ENCODE measurements around the gene SAE1. TPM values are rescaled to one million over a fixed set of nuclear protein-coding genes. Genes with fewer than 3 reads are reported as not detected.

Gene SAE1
- total and polyA plus RNA-seq, 10 of the 15 experiments (the other 5 are each of a cell fraction or from before 2014, with no cell fraction given), result 62.0 to 246 (median 148) TPM

GRCh38 chr19:47105874-47106273 lies 24.8 kb upstream of the SAE1 start:
- no peaks in the 10 kb centered on the region for H3K27me3 ChIP-seq (replicated peaks in 1 of 2; ENCODE audit: control insufficient read depth in 2 of 2, insufficient read depth in 2 of 2, low read length in 1 of 2)
- intact Hi-C loops (cut with micrococcal nuclease; ENCODE audit: unreplicated experiment), result no loop called here
- ATAC-seq (no peak), FAIRE-seq (no peak), DNase-seq (ENCODE audit: low read depth, low spot score) (no peak)
- H3K27ac ChIP-seq (ENCODE audit: control insufficient read depth, insufficient read depth), result no peak overlapping the region
- H3K4me2 ChIP-seq (ENCODE audit: control insufficient read depth, insufficient read depth), result no peak overlapping the region
- no peak overlapping the region for H2AFZ ChIP-seq (ENCODE audit: control insufficient read depth, low read depth, low read length)
- ChIA-PET SMC1A (ENCODE audit: uncharacterized antibody, unreplicated experiment) (no interaction called here), POLR2A (interaction anchor here (0.6 to 2.8 kb wide), 5 partner anchors 13 to 1362 kb away, joined by 3 to 8 read pairs (median 3); partner anchors contain the start of gene SAE1), RAD21 (ENCODE audit: unreplicated experiment) (interaction anchor here (0.7 to 1.0 kb wide), 2 partner anchors 18 to 93 kb away, joined by 3 to 4 read pairs; no protein-coding TSS in a partner anchor), CTCF (interaction anchor here (0.9 to 2.7 kb wide), 6 partner anchors 14 to 348 kb away, joined by 3 to 10 read pairs (median 5); no protein-coding TSS in a partner anchor)
- TF ChIP-seq PRDM15 (CRISPR knock-in tag; IDR thresholded peaks at IDR 0.05) (no peak), ZNF24 (IDR thresholded peaks at IDR 0.05) (no peak), MEF2A (IDR thresholded peaks at IDR 0.05; ENCODE audit: insufficient read depth, low read depth, low read length) (no peak), KDM1A (IDR thresholded peaks at IDR 0.05; ENCODE audit: borderline replicate concordance) (no peak), ETV6 (conservative IDR thresholded peaks at IDR 0.05 in 1 of 2, IDR thresholded peaks at IDR 0.05 in 1 of 2; ENCODE audit: borderline replicate concordance in 1 of 2, low read depth in 1 of 2) (no peak), ZNF217 (IDR thresholded peaks at IDR 0.05) (no peak), NFXL1 (IDR thresholded peaks at IDR 0.05; ENCODE audit: borderline replicate concordance) (no peak), MAX (IDR thresholded peaks at IDR 0.05; ENCODE audit: low read depth, low read length) (no peak), NR2C2 (IDR thresholded peaks at IDR 0.05; ENCODE audit: borderline replicate concordance, control insufficient read depth, insufficient read length, low read depth) (no peak), BMI1 (IDR thresholded peaks at IDR 0.05; ENCODE audit: borderline replicate concordance) (no peak), NR2C1 (IDR thresholded peaks at IDR 0.05) (no peak), POLR2AphosphoS2 (IDR thresholded peaks at IDR 0.05; ENCODE audit: low read depth, low read length) (no peak)
- H3K9me3 ChIP-seq (replicated peaks; ENCODE audit: control insufficient read depth, insufficient read depth, low read length), result no peaks in the 10 kb centered on the region
- in situ Hi-C loops (cut with MboI), result no loop called here
- 79% methylated on average over 2 of the region's 2 CpGs for WGBS (ENCODE audit: insufficient coverage, insufficient replicate concordance, low lambda C conversion rate, missing lambda C conversion rate)
- H3K4me1 ChIP-seq (ENCODE audit: control insufficient read depth, insufficient read depth, low read length), result peaks cover 8% of the 10 kb centered on the region
- H4K20me1 ChIP-seq (ENCODE audit: control insufficient read depth, insufficient read depth), result no peaks in the 10 kb centered on the region
- peaks cover 87% of the 10 kb centered on the region for H3K79me2 ChIP-seq (ENCODE audit: control insufficient read depth, insufficient read depth, low read length)
- no peak overlapping the region for H3K9ac ChIP-seq (ENCODE audit: control insufficient read depth, insufficient read depth, low read length)
- H3K4me3 ChIP-seq, result no peak overlapping the region; the same call in 1 of the 2 replicates
- no TSS peak for BruUV-seq (replicated peaks)
- peaks cover 0 to 7% of the 10 kb centered on the region in 2 experiments; a peak in 2 of 4 replicates for H3K36me3 ChIP-seq (ENCODE audit: control insufficient read depth in 2 of 2, insufficient read depth in 2 of 2, low read length in 1 of 2)

All from GM12878 (cell line).